Stimulated activated CD8-positive, alpha-beta memory T cell treated with anti-CD3 and anti-CD28 coated beads, Interleukin-7, amount 100 ng/mL, for 4 hours (primary cell): ENCODE results near the gene MEGF10.

Experiments
- DNase-seq, 2 donors: peaks; one replicate each; pipeline ENCODE4 v3.0.0-alpha.2; 2020; ENCODE audit warnings: low read depth in 2 of 2

MEGF10 gene

DNA sequence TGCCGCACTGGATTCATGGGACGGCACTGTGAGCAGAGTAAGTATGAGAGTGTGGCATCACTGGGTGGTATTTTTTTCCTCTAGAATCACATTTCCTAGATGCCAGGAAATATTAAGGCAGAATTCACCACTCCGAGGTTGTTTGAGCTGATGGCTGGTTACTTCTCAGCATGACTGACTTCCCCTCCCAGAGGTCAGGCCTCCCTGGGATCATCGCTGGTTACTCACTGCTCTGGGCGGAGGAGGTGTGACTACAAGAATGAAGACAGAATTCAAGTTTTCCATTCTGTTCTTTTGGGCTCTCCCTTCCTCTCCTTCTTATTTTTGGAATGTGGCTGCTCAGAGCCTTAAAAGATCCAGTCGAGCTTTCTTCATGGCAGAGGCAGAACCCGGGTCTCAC, 150.2 kb downstream of the MEGF10 start:
- DNase-seq: no peak

DNA sequence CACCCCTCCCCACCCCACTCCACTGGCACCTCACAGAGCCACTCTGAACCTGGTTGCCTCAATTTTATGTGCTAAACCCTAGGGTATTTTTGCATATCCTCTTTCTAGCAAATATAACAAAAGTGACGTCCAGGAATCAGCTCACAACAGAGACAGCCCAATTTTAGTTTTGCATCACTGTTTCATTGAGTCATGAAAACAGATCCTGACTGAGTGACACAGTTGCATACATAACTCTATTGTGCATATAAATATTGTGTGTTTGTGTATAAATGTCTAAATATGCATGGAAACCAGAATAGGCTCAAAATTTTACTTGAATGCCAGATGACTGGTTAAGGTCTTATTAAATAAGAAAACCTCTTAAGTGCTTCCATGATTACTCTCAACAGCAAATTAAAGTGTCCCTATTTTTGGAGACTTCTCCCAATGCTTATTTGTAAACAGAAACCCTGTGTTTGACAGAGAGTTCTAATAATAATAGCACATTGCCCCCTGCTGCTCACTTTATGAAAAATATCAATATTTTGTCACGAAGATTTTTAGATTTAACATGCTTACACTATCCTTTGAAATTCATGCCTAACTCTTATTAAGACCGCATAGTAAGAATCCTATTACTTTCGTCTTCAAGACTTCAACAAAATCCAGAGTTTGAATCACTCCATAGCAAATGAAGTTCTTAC, 151.3 kb downstream of the MEGF10 start:
- no peak for DNase-seq

GRCh38 chr5:127444171-127444570, 153.6 kb downstream of the MEGF10 start:
- DNase-seq: no peak

- no peak for DNase-seq
Observed at GRCh38 chr5:127445328-127445727, 154.7 kb downstream of the MEGF10 start.

DNA sequence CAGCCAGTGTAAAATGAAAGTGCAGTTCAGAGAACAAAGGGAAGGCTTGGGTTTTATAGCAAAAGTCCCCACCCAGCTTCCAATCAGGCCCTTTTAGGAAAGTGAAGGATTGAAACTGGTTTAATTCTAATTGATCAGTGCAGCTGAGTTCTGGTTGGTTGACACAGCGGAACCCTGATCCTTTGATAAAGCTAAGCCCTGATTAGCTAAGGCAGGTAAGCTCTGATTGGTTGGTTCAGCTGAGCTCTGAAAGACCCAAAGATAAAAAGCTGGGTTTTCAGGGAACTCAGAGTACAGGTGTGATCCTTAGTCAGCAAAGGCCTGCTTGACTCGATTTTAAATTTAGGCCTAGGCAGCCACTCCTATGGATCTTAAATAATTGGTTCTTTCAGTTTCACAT, 156.0 kb downstream of the MEGF10 start:
- no peak for DNase-seq

DNA sequence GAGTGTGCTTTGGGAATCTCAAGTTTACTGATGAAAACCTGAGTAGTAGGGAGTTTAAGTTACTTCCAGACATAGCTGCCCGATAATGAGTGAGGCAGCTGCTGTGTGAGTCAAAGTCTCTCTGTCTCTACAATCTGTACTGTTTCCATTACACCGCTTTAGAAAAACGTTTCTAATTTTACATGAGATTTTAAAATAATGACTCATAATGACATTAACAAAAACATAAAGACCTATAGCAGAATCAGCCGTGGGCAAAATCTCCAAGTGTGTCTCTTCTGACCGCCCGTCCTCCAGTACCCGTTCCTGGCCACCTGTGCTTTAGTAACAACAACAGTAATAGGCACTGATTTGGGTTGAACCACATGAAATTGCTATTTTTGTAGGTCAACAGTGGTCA, 157.2 kb downstream of the MEGF10 start:
- no peak for DNase-seq

GRCh38 chr5:127450046-127450445, 159.4 kb downstream of the MEGF10 start:
- no peak for DNase-seq

DNA sequence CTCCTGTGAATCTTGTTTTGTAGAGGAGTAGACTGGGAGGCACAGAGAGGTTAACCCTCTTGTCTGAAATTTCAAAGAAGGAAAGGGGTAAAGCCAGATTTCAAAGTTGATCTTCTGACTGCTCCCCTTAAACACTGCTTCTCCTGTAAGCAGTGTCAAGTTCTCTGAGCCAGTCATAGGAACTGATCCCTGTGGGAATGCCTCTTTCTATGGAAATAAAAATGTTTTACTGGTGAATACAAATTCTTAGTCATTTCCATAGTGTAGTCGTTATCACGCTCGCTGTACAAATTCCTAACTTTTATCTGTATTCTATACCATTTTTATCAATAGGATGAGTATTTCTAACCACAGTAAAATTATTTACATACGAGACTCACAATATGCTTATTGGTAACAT, 160.5 kb downstream of the MEGF10 start:
- no peak for DNase-seq

- no peak for DNase-seq
Observed at GRCh38 chr5:127452626-127453025, 162.0 kb downstream of the MEGF10 start.

GRCh38 chr5:127471211-127471610, 180.6 kb downstream of the MEGF10 start:
- DNase-seq: no peak

- no peak for DNase-seq
Observed at GRCh38 chr5:127472700-127473099, 182.1 kb downstream of the MEGF10 start.

GRCh38 chr5:127486471-127486870, 195.9 kb downstream of the MEGF10 start:
- no peak for DNase-seq

GRCh38 chr5:127492854-127493738, 202.5 kb downstream of the MEGF10 start:
- DNase-seq: no peak

GRCh38 chr5:127498548-127498947, 208.0 kb downstream of the MEGF10 start:
- no peak for DNase-seq

DNA sequence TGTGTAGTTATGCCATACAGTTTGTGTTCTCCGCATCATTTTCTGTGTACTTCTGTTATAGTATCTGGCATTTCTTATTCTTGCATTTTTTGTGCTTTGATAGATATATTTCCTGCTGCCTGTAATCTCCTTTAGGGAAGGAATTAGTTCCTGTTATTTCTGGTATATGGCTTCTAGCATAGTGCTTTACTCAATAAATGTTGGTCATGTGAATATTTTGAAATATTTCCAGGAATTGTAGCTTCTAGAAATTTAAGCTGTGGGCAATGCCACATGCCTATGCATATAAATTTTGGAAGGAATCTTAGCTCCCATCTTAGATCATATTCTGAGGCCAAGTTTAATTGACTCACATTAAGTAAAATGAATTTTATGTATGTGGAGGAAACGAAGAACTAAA, 215.3 kb downstream of the MEGF10 start:
- no peak for DNase-seq

DNA sequence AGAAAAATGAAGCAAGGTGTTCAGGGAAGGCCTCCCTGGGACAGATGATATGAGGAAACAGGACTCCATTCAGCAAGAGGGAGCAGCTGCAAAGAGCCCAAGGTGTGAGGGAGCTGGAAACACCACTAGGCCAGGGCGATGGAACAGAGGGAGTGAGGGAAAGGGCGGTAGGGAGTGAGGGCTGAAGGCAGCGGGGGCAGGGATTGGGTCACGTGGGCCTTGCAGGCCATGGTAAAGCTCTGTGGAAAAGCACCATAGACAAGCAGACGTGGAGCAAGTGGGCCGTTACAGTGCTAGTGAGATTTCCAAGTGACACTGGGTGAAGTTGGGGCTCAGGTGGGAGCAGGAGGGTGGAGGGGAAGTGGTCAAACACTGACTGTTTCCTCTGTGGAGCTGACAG, 216.0 kb downstream of the MEGF10 start:
- no peak for DNase-seq

DNA sequence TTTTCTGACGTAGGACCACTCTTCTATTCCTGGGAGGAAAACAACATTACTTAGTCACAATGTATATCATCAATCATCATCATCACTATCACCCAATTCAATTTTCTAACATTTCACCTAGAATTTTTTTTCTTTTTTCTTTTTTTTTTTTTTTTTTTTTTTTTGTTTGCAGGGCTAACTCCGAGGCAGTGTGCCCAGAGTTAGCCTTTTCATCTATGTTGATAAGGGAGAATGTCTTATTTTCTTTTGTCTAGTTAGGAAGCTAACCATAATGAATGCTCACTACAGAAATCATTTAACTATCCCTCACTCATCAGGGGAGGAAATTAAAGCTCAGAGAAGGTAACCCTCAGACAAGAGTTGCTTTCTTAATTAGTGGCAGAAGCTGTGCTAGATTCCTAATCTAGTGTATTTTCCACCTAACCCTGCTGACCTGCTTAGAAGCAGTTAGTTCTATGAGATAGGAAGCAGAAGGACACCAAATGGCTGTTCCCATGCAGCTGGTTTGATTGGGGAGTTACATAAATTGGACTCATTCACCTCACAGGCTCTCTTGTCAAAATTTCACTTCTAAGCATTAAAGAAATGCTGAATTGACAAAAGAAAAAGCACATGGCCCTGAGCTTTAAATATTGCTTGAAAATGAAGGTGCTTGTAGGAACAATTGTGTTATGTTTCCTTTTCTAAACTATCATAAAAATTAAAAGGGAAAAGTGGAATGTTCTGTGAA, 218.2 kb downstream of the MEGF10 start:
- DNase-seq: no peak
